HL-60 (cell line): ENCODE data around the gene PLEKHA3.

Experiments
- DNase-seq, 2 experiments: peaks; one replicate each; pipeline ENCODE4 v3.0.0-alpha.2; 2010 to 2020; ENCODE audit warnings: low read depth in 1 of 2, low spot score in 1 of 2
- H3K27ac ChIP-seq: fragments of 250-450 bp; sonication (Bioruptor Pico); replicated peaks from 2 replicates; pipeline ENCODE4 v1.5.1; 2020; ENCODE audit warnings: mild to moderate bottlenecking, moderate library complexity
- H3K27me3 ChIP-seq: fragments of 250-450 bp; sonication (Bioruptor Pico); 2 replicates; pipeline ENCODE4 v1.5.1; 2021; ENCODE audit warnings: mild to moderate bottlenecking, moderate library complexity; ENCODE audit not compliant: insufficient read depth, poor library complexity, severe bottlenecking
- H3K4me3 ChIP-seq: replicated peaks from 2 replicates; pipeline ENCODE4 v1.5.1; 2011; ENCODE audit warnings: mild to moderate bottlenecking, control low read depth, low read length; ENCODE audit not compliant: insufficient read depth
- CTCF ChIP-seq: IDR thresholded peaks from one replicate; pipeline ENCODE4 v1.5.1; 2011; ENCODE audit warnings: low read length, control low read depth, inconsistent platforms; ENCODE audit not compliant: insufficient read depth
- GABPA ChIP-seq: IDR thresholded peaks from 2 replicates; pipeline ENCODE4 v1.6.1; 2012; ENCODE audit warnings: low read depth
- POLR2AphosphoS5 ChIP-seq: IDR thresholded peaks from 2 replicates; pipeline ENCODE4 v1.6.1; 2012; ENCODE audit warnings: low read depth
- REST ChIP-seq: IDR thresholded peaks from 2 replicates; pipeline ENCODE4 v1.6.1; 2012; ENCODE audit warnings: low read depth; ENCODE audit not compliant: insufficient replicate concordance
- SPI1 ChIP-seq: IDR thresholded peaks from 2 replicates; pipeline ENCODE4 v1.6.1; 2012; ENCODE audit warnings: low read depth, mild to moderate bottlenecking, borderline replicate concordance

The PLEKHA3 gene

GRCh38 chr2:178496049-178496448 is 15.8 kb downstream of the PLEKHA3 start:
- no peak for DNase-seq
- H3K27me3 ChIP-seq: no peaks in the 10 kb centered on the region

GRCh38 chr2:178498137-178498536 is 17.9 kb downstream of the PLEKHA3 start:
- Histone ChIP-seq H3K27me3 (no peaks in the 10 kb centered on the region), H3K27ac (no peak overlapping the region), H3K4me3 (no peak overlapping the region)
- TF ChIP-seq REST (no peak), POLR2AphosphoS5 (no peak), CTCF (no peak), SPI1 (no peak), GABPA (no peak)
- DNase-seq: no peak

More at GRCh38 chr2:178496049-178496448, 15.8 kb downstream of the PLEKHA3 start:
- no peak overlapping the region for H3K27ac ChIP-seq
- TF ChIP-seq GABPA: no peak
- TF ChIP-seq POLR2AphosphoS5: no peak
- TF ChIP-seq CTCF: no peak
- H3K4me3 ChIP-seq: no peak overlapping the region

- TF ChIP-seq POLR2AphosphoS5: no peak
- no peak for TF ChIP-seq CTCF
- no peak for TF ChIP-seq REST
- no peak for TF ChIP-seq GABPA
- no peak for TF ChIP-seq SPI1
- no peak overlapping the region for H3K4me3 ChIP-seq
- H3K27ac ChIP-seq: no peak overlapping the region
- H3K27me3 ChIP-seq: no peaks in the 10 kb centered on the region
- no peak for DNase-seq
These were observed 19.4 kb downstream of the PLEKHA3 start for GRCh38 chr2:178499640-178500039.

GRCh38 chr2:178502751-178503150 is 22.5 kb downstream of the PLEKHA3 start:
- no peak overlapping the region for H3K4me3 ChIP-seq
- DNase-seq: no peak
- no peak for TF ChIP-seq CTCF
- no peak for TF ChIP-seq SPI1
- H3K27me3 ChIP-seq: no peaks in the 10 kb centered on the region
- H3K27ac ChIP-seq: no peak overlapping the region
